HCT116 (cell line): Measurements from ENCODE around the gene BAG2. TPM values are rescaled to one million over a fixed set of nuclear protein-coding genes. Genes with fewer than 3 reads are reported as not detected.

ENCODE experiments used
- ATAC-seq: fragments of 200-7000 bp; cut with Tn5 transposase; 2 replicates; pipeline ENCODE4 v1.9.1; 2020; ENCODE audit warnings: mild to moderate bottlenecking, moderate library complexity
- BruUV-seq: library from RNA; stranded (reverse); fragments of 400-500 nt; replicated peaks from 2 replicates; lab custom pipeline; 2021; lab: Mats Ljungman, UMichigan
- CTCF ChIA-PET: fragments of 300-600 bp; sonication (Branson Sonifier 250); formaldehyde crosslinking; loops from one replicate; lab custom pipeline; 2021; ENCODE audit warnings: antibody characterized with exemption; lab: Charles Lee
- POLR2A ChIA-PET: fragments of 300-600, 350-600 bp; sonication (Branson Sonifier 250); formaldehyde crosslinking; loops from one replicate; lab custom pipeline; 2021; ENCODE audit warnings: antibody characterized with exemption; lab: Charles Lee
- RAD21 ChIA-PET, 2 experiments: fragments of 300-600 bp; sonication (Branson Sonifier 250); formaldehyde crosslinking; loops; one replicate each; lab custom pipeline; 2023; ENCODE audit warnings: low total read pairs in 2 of 2; ENCODE audit not compliant: uncharacterized antibody in 2 of 2, unreplicated experiment in 2 of 2, low non-redundant PET in 1 of 2; lab: Charles Lee
- DNase-seq: peaks from one replicate; pipeline ENCODE4 v3.0.0-alpha.2; 2010; ENCODE audit warnings: low read depth, low spot score
- H2AFZ ChIP-seq: fragments of 200-600 bp; shearing (Covaris generic), sonication (generic); 2 replicates; pipeline ENCODE4 v1.6.1; 2017; ENCODE audit warnings: low read depth, mixed run types, mixed read lengths, antibody characterized with exemption, low read length; ENCODE audit not compliant: poor library complexity, severe bottlenecking
- H3K27ac ChIP-seq: 2 replicates; pipeline ENCODE4 v1.5.1; 2012; ENCODE audit warnings: low read depth, low read length
- H3K27me3 ChIP-seq: fragments of 200-600 bp; sonication (generic); 2 replicates; pipeline ENCODE4 v1.6.1; 2016; ENCODE audit warnings: mixed run types, low read length, mixed read lengths; ENCODE audit not compliant: insufficient read depth
- H3K36me3 ChIP-seq, 2 experiments: fragments of 200-500 bp in 1 of 2; fragments of 200-600 bp in 1 of 2; sonication (Bioruptor generic) in 1 of 2; sonication (generic) in 1 of 2; 2 replicates each; pipeline versions ENCODE4 v1.5.1 to v1.6.1; 2014 to 2016; ENCODE audit warnings: low read length in 2 of 2, inconsistent platforms in 1 of 2, mixed read lengths in 1 of 2, mixed run types in 1 of 2; ENCODE audit not compliant: insufficient read depth in 2 of 2, control insufficient read depth in 1 of 2
- H3K4me1 ChIP-seq, 2 experiments: fragments of 200-600 bp in 1 of 2; sonication (generic) in 1 of 2; 2 replicates each; pipeline versions ENCODE4 v1.5.1 to v1.6.1; 2012 to 2017; ENCODE audit warnings: low read length in 2 of 2, inconsistent platforms in 1 of 2, mild to moderate bottlenecking in 1 of 2, mixed read lengths in 1 of 2, mixed run types in 1 of 2, moderate library complexity in 1 of 2; ENCODE audit not compliant: insufficient read depth in 2 of 2, control insufficient read depth in 1 of 2
- H3K4me2 ChIP-seq: fragments of 200-600 bp; sonication (generic); 2 replicates; pipeline ENCODE4 v1.6.1; 2017; ENCODE audit warnings: mixed run types, low read length, mixed read lengths
- H3K4me3 ChIP-seq, 2 experiments: fragments of 200-600 bp in 1 of 2; sonication (generic) in 1 of 2; replicated peaks in 1 of 2; 2 replicates each; pipeline ENCODE4 v1.5.1; 2011 to 2016; ENCODE audit warnings: low read length in 2 of 2, control low read depth in 1 of 2, low read depth in 1 of 2, mild to moderate bottlenecking in 1 of 2, mixed read lengths in 1 of 2, mixed run types in 1 of 2
- H3K79me2 ChIP-seq: fragments of 200-600 bp; sonication (generic); 2 replicates; pipeline ENCODE4 v1.6.1; 2017; ENCODE audit warnings: mild to moderate bottlenecking, mixed run types, low read length, moderate library complexity, mixed read lengths; ENCODE audit not compliant: insufficient read depth
- H3K9ac ChIP-seq: fragments of 200-600 bp; sonication (generic); 2 replicates; pipeline ENCODE4 v1.6.1; 2016; ENCODE audit warnings: low read length, mixed read lengths
- H3K9me2 ChIP-seq: fragments of 200-600 bp; sonication (generic), shearing (Covaris generic); 2 replicates; pipeline ENCODE4 v1.6.1; 2017; ENCODE audit warnings: mixed run types, mild to moderate bottlenecking, moderate library complexity; ENCODE audit not compliant: insufficient read depth
- H3K9me3 ChIP-seq, 2 experiments: fragments of 200-500 bp in 1 of 2; fragments of 200-600 bp in 1 of 2; sonication (Bioruptor generic) in 1 of 2; sonication (generic) in 1 of 2; 2 replicates each; pipeline ENCODE4 v1.6.1; 2014 to 2017; ENCODE audit warnings: low read length in 2 of 2, mixed read lengths in 2 of 2, inconsistent platforms in 1 of 2, low read depth in 1 of 2, mild to moderate bottlenecking in 1 of 2, mixed run types in 1 of 2, moderate library complexity in 1 of 2; ENCODE audit not compliant: control insufficient read depth in 1 of 2, insufficient read depth in 1 of 2
- H4K20me1 ChIP-seq: fragments of 200-600 bp; sonication (generic), shearing (Covaris generic); 2 replicates; pipeline ENCODE4 v1.6.1; 2017; ENCODE audit warnings: mixed run types, mild to moderate bottlenecking, moderate library complexity; ENCODE audit not compliant: insufficient read depth
- EGR1 ChIP-seq: IDR thresholded peaks from 2 replicates; pipeline ENCODE4 v1.6.1; 2012; ENCODE audit warnings: low read depth
- ELF1 ChIP-seq: IDR thresholded peaks from 2 replicates; pipeline ENCODE4 v1.6.1; 2012; ENCODE audit warnings: low read depth, borderline replicate concordance
- EZH2 ChIP-seq: fragments of 200-600 bp; sonication (generic); IDR thresholded peaks from 2 replicates; pipeline ENCODE4 v1.6.1; 2017; ENCODE audit warnings: antibody characterized with exemption, mixed run types
- JUND ChIP-seq: IDR thresholded peaks from 2 replicates; pipeline ENCODE4 v1.6.1; 2012
- MAX ChIP-seq: IDR thresholded peaks from 2 replicates; pipeline ENCODE4 v1.6.1; 2012
- POLR2AphosphoS5 ChIP-seq: IDR thresholded peaks from 2 replicates; pipeline ENCODE4 v1.6.1; 2011; ENCODE audit warnings: mild to moderate bottlenecking, low read depth, low read length, moderate library complexity
- REST ChIP-seq: IDR thresholded peaks from 2 replicates; pipeline ENCODE4 v1.6.1; 2012; ENCODE audit warnings: low read depth
- SRF ChIP-seq: IDR thresholded peaks from 2 replicates; pipeline ENCODE4 v1.6.1; 2012; ENCODE audit warnings: low read depth
- ZBTB33 ChIP-seq: IDR thresholded peaks from 2 replicates; pipeline ENCODE4 v1.6.1; 2011; ENCODE audit warnings: mild to moderate bottlenecking, low read length, moderate library complexity; ENCODE audit not compliant: insufficient replicate concordance; ENCODE audit errors: extremely low read depth
- intact Hi-C: fragments of 100-400 bp; cut with micrococcal nuclease; formaldehyde crosslinking; loops from 2 replicates; pipeline ENCODE4 v1.10.0; 2022
- total RNA-seq: library from RNA; stranded (reverse); gene quantifications from one replicate; pipeline ENCODE4 v1.2.1, GENCODE V29; 2021; ENCODE audit not compliant: unreplicated experiment

Gene BAG2
- total RNA-seq, 1 experiment from 2014 or later = 13.5 TPM

- Histone ChIP-seq H3K9me2 (no peaks in the 10 kb centered on the region), H3K9ac (no peak overlapping the region), H3K27me3 (no peaks in the 10 kb centered on the region), H3K36me3 (no peaks in the 10 kb centered on the region), H4K20me1 (no peaks in the 10 kb centered on the region; the same call in 1 of the 2 replicates), H3K9me3 (no peaks in the 10 kb centered on the region), H2AFZ (no peak overlapping the region), H3K79me2 (peaks cover 18% of the 10 kb centered on the region), H3K4me3 (no peak overlapping the region), H3K4me1 (no peaks in the 10 kb centered on the region), H3K27ac (no peak overlapping the region), H3K4me2 (no peak overlapping the region)
- POLR2A ChIA-PET = interaction anchor here (1.0 kb wide), 1 partner anchor 13 kb away, joined by 4 read pairs; no protein-coding TSS in a partner anchor
- no peak for ATAC-seq
- intact Hi-C loops = no loop called here
- CTCF ChIA-PET = no interaction called here
- BruUV-seq = no TSS peak
- TF ChIP-seq REST = no peak
- TF ChIP-seq SRF = no peak
- TF ChIP-seq EZH2 = no peak
- no peak for TF ChIP-seq MAX
- TF ChIP-seq JUND = no peak
- TF ChIP-seq POLR2AphosphoS5 = no peak
- no peak for TF ChIP-seq ZBTB33
- no peak for TF ChIP-seq ELF1
- no peak for TF ChIP-seq EGR1
- RAD21 ChIA-PET = no interaction called here
- DNase-seq = no peak
Measured at GRCh38 chr6:57207872-57208271, 35.7 kb downstream of the BAG2 start.
